ENCODE data around the gene CMTM4.
A peak's percentile ranks its signal among the peaks of the same experiment; 100 is the strongest.

Gene CMTM4

DNA sequence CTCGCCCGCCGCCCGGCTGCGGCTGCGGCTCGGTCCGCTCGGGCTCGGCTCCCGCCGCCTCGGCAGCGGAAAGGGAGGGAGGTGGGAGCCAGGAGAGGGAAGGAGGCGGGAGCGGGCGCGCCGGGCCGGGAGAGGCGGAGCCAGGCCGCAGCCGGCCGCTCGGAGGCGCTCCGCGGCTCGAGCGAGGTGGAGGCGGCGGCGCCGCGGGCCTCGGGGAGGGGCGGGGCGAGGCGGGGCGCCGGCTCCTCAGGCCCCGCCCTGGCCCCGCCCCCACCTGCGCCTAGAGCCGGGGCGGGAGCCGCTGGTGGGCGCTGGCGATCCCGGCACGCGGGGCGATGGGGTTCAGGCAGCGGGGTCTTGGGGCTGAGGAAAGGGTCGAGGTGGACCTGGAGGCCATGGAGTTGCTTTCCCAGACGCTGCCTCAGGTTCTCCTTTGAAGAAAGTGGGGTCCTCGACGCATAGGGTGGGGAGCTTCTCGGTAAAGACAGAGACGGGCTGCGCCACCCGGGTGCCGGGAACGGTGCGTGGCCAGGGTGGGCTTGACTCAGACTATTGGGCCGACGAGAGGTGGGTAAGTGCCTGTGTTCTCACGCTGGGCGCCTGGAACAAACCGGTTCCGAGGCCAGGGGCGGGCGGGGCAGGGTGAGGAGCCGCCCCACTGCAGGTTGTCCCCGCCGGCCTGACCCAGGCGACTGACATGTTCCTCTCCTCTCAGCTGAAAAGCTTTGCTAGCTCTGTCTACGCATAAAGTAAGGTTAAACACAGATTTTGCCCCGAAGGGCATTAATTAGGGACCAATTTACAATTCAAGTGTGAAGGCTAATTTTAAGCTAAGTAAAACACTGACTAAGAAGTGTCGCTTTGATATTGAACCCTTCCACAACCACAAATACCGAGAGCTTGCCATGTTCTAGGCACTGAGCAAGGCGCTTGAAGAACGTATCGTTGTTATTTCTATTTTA is at the start of gene CMTM4:
Gene CMTM4 (minus strand): TSS at position 75 of the 962 bp plus-strand sequence. CDS start 218 bp downstream, outside the sequence.
- TF ChIP-seq POLR2A (IDR thresholded peaks at IDR 0.05; ENCODE audit: low read length) (no peak), GATA1 (IDR thresholded peaks at IDR 0.05; ENCODE audit: low read depth, low read length) (no peak)
- DNase-seq = peak; percentile 82 to 90

DNA sequence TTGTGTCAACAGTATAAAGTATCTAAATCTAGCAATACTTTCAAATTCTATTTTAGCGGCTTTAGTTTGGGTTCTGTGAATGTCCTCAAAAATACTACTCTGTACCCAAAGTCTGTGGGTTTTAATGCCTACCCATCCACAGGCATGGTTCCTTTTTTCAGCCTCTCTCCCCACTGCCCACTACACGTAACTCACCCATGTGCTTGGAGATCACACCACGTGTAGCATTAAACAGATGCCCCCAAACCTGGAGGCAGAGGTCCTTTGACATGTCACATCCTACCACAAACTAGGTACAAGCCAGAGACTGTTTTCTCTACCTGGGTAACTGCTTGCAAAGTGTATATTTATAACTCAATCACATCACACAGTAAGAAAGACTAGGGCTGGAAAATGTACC is 49.5 kb upstream of the CMTM4 start:
- no peak for TF ChIP-seq POLR2A (IDR thresholded peaks at IDR 0.05; ENCODE audit: low read length)
- no peak for TF ChIP-seq GATA1 (IDR thresholded peaks at IDR 0.05; ENCODE audit: low read depth, low read length)
- DNase-seq = no peak

DNA sequence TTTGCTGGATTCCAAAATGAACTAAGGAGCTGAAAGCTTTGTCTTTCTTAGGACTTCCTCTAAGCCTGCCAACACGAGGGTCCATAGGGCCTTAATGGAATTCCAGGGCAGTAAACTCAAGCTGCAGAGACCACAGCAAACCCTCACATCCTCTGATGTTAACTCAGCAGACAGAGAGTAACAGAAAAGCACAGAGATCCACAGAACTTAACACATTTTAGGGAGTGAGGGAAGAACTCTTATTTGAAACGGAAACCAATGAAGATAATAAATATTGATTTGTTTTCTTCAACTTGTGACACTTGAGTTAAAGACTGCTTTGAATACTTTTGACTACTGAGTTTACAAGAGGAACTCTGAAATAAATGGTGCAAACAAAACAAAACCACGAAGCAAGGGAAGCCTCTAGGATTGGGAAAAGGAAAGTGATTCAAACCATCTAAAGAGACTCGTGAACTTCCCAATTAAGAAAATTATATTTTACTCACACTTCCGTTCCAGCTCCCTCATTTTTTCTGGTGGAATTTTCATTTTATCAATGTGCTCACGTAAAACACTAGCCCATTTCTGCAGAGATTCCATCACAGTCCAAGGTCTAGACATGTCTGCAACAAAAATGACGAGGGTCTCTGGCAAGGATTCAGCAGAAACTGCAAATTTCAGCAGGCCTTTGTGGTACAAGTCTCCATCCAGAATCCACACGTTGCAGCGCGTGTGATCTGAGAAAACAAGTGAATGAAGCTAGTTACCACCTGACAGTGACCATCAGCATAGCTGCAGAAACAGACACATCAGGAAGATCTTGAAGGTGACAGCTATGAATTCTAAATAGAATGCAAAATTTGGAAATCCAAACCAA is 45.6 kb upstream of the CMTM4 start:
- peak in 1 of 2 experiments; percentile 63 for DNase-seq
- TF ChIP-seq GATA1 (IDR thresholded peaks at IDR 0.05; ENCODE audit: low read depth, low read length) (no peak), POLR2A (IDR thresholded peaks at IDR 0.05; ENCODE audit: low read length) (no peak)

GRCh38 chr16:66741169-66741900 is 44.8 kb upstream of the CMTM4 start:
- DNase-seq = peak; percentile 73 to 90
- TF ChIP-seq POLR2A (IDR thresholded peaks at IDR 0.05; ENCODE audit: low read length) (no peak), GATA1 (IDR thresholded peaks at IDR 0.05; ENCODE audit: low read depth, low read length) (no peak)

DNA sequence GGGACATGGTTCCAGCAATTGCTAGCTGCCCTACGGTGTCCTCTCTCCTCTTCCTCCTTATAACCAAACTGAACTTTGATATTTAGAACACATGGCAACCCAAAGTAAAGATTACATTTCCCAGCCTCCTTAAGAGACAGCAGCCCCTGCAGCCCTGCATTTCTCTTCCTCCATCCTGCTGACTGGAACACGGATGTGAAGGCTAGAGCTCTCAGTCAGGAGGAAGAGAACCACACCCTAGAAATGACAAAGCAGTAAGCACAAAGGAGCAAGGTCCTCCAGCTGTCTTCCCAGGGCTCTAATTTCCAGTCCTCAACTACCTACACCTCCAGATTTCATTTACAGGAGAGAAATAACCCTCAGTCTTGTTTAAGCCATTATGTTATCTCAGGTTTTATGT is 44.0 kb upstream of the CMTM4 start:
- peak; percentile 15 to 48 for DNase-seq

GRCh38 chr16:66740010-66740409 is 43.5 kb upstream of the CMTM4 start:
- no peak for TF ChIP-seq GATA1 (IDR thresholded peaks at IDR 0.05; ENCODE audit: low read depth, low read length)
- no peak for TF ChIP-seq POLR2A (IDR thresholded peaks at IDR 0.05; ENCODE audit: low read length)
- DNase-seq = peak; percentile 54 to 67

More for the DNA sequence above, 44.0 kb upstream of the CMTM4 start:
- TF ChIP-seq POLR2A (IDR thresholded peaks at IDR 0.05; ENCODE audit: low read length) (no peak), GATA1 (IDR thresholded peaks at IDR 0.05; ENCODE audit: low read depth, low read length) (no peak)

DNA sequence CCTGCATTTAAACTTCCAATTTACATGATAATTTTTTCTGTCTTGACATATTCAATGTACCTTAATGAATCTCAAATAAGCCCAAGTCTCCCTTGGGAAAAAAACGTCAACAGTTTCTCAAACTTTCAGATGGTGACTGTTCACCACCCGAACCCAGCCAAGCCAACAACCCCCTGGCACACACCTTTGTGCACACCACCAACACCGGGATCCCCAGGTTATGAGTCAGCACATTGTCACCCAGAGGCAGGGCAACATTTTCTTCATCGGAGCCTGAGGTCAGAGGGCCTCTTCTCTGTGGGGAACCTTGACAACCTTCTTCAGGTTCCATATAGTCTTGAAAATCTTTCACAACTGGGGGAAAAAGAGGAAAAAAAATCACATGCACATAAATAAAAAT is 39.3 kb upstream of the CMTM4 start:
- no peak for TF ChIP-seq GATA1 (IDR thresholded peaks at IDR 0.05; ENCODE audit: low read depth, low read length)
- no peak for TF ChIP-seq POLR2A (IDR thresholded peaks at IDR 0.05; ENCODE audit: low read length)
- no peak for DNase-seq

DNA sequence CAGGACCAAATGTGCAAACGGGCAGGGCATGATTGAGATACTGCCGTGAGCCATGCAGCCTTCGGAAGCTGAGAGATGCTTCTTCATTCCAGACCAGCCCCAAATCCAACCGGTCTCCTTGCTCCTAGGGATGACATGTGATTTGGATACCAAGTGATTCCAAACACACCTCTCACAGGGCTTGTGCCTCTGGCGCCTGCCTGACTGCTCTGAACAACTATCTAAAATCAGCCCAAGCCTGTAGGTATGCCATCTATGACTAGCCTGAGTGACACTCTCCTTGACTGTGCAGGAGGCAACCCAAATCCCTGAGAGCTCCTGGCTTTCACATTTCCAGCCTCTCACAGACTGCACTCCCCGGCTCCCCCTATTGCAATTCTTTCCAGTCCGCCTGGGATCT is 34.6 kb upstream of the CMTM4 start:
- TF ChIP-seq GATA1 (IDR thresholded peaks at IDR 0.05; ENCODE audit: low read depth, low read length) = no peak
- no peak for TF ChIP-seq POLR2A (IDR thresholded peaks at IDR 0.05; ENCODE audit: low read length)
- DNase-seq = no peak

DNA sequence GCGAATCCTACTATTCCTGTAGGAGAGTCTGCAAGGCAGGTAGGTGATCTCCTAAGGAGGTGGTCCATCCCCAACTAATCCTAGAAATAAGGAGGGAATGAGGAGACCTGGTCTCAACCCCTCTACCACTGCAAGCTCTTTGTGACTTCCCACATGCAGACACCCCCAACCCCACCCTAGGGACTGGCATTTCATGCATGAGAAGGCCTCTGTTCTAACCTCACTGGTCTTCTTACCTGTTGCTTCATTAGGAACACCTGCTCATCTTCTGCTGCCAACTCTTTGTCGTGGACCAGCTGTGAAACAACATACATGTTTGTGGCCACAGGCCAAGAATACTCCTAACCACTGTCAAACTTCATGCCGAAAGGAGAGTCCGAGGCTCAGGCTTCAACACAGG is 32.3 kb upstream of the CMTM4 start:
- peak in 1 of 2 experiments; percentile 21 for DNase-seq
- TF ChIP-seq POLR2A (IDR thresholded peaks at IDR 0.05; ENCODE audit: low read length) = no peak
- no peak for TF ChIP-seq GATA1 (IDR thresholded peaks at IDR 0.05; ENCODE audit: low read depth, low read length)

- DNase-seq = peak; percentile 69 to 74
Observed at GRCh38 chr16:66728117-66728787, 31.7 kb upstream of the CMTM4 start.

GRCh38 chr16:66720766-66721165 is 24.2 kb upstream of the CMTM4 start:
- TF ChIP-seq GATA1 (IDR thresholded peaks at IDR 0.05; ENCODE audit: low read depth, low read length) (no peak), POLR2A (IDR thresholded peaks at IDR 0.05; ENCODE audit: low read length) (no peak)
- DNase-seq = no peak

More at GRCh38 chr16:66728117-66728787, 31.7 kb upstream of the CMTM4 start:
- no peak for TF ChIP-seq GATA1 (IDR thresholded peaks at IDR 0.05; ENCODE audit: low read depth, low read length)
- no peak for TF ChIP-seq POLR2A (IDR thresholded peaks at IDR 0.05; ENCODE audit: low read length)

DNA sequence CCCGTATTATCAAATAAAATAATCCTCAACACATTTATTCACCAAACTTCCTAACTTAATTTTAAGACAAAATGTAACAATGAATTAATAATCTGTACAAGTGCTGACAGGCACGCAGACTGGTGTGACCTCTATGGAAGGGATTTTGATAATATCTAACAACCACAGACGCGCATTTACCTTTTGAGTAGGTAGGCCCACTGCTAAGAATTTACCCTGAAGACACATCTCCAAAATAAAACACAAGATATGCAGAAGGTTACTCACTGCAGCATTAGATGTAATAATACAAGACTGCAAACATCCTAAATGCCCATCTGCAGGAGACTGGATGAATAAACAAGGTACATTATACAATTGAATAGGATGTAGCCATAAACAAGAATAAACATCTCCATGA is 22.7 kb upstream of the CMTM4 start:
- DNase-seq = no peak
- TF ChIP-seq GATA1 (IDR thresholded peaks at IDR 0.05; ENCODE audit: low read depth, low read length) = no peak
- TF ChIP-seq POLR2A (IDR thresholded peaks at IDR 0.05; ENCODE audit: low read length) = no peak

DNA sequence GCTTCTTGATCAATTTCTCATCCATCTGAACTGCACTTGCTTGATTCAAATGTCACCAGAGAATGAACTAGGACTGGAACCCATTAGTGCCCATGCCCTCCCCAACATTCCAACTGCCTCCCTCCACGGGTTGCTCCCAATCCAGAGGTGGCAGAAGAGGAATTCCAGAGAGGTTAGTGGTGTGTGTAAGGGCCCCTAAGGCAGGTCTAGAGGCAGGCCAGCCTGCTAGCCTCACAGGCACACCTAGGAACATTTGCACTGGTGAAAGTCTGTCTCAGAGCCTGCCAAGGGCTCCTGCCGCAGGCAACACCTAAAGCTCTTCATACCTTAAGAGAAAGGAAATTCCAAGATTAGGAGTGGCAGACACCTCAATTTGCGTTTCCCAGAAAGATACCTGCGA is 21.2 kb upstream of the CMTM4 start:
- no peak for DNase-seq
- TF ChIP-seq GATA1 (IDR thresholded peaks at IDR 0.05; ENCODE audit: low read depth, low read length) = no peak

Data from erythroblast (primary cell).